Mucosa of rectum (tissue), 2 donors: Measurements from ENCODE around the gene FNIP2.
"Not testable (repeated sequence)": the region's sequence is repeated elsewhere in the genome, so short reads cannot be mapped to it uniquely, and the experiment has no call there.

Experiments used
- H3K27ac ChIP-seq, 2 donors: one replicate each; pipeline ENCODE4 v1.7.0; 2013; ENCODE audit warnings: inconsistent platforms in 2 of 2, low read depth in 2 of 2, low read length in 2 of 2
- H3K27me3 ChIP-seq, 2 donors: one replicate each; pipeline ENCODE4 v1.7.0; 2013; ENCODE audit warnings: low read length in 2 of 2; ENCODE audit not compliant: control insufficient read depth in 2 of 2, insufficient read depth in 2 of 2
- H3K36me3 ChIP-seq, 2 donors: one replicate each; pipeline ENCODE4 v1.7.0; 2013; ENCODE audit warnings: low read length in 2 of 2; ENCODE audit not compliant: control insufficient read depth in 2 of 2, insufficient read depth in 2 of 2
- H3K4me1 ChIP-seq, 2 donors: one replicate each; pipeline ENCODE4 v1.7.0; 2013; ENCODE audit warnings: low read length in 2 of 2, mild to moderate bottlenecking in 1 of 2; ENCODE audit not compliant: control insufficient read depth in 2 of 2, insufficient read depth in 2 of 2
- H3K4me3 ChIP-seq, 2 donors: one replicate each; pipeline ENCODE4 v1.7.0; 2013; ENCODE audit warnings: low read length in 2 of 2
- H3K9ac ChIP-seq, 2 donors: one replicate each; pipeline ENCODE4 v1.7.0; 2013; ENCODE audit warnings: low read length in 2 of 2, low read depth in 1 of 2, mild to moderate bottlenecking in 1 of 2
- H3K9me3 ChIP-seq, 2 donors: one replicate each; pipeline ENCODE4 v1.7.0; 2013; ENCODE audit warnings: low read length in 2 of 2; ENCODE audit not compliant: control insufficient read depth in 2 of 2
- donor health status: healthy.
- donor health status: Normal muscosa, but diverticular disease.

The FNIP2 gene

DNA sequence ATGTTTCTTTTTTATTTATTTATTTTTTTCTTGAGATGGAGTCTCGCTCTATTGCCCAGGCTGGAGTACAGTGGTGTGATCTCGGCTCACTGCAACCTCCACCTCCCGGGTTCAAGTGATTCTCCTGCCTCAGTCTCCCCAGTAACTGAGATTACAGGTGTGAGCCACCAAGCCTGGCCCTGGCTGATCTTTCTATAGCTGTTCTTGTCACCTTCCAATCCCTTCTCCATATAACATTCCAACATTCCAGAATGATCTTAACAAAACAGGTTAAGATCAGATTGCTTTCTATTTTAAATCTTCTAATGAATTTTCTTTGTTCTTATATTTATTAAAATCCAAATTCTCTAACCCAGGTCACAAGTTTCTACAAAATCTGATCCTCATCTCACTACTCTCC, 188.1 kb downstream of the FNIP2 start:
- H3K4me3 ChIP-seq, H3K27me3 ChIP-seq, H3K27ac ChIP-seq, H3K9ac ChIP-seq, H3K9me3 ChIP-seq, H3K36me3 ChIP-seq: not testable (repeated sequence)
- peaks cover 6 to 17% of the 10 kb centered on the region in 2 donors for H3K4me1 ChIP-seq
